ENCODE measurements around the gene STK39.

DNA sequence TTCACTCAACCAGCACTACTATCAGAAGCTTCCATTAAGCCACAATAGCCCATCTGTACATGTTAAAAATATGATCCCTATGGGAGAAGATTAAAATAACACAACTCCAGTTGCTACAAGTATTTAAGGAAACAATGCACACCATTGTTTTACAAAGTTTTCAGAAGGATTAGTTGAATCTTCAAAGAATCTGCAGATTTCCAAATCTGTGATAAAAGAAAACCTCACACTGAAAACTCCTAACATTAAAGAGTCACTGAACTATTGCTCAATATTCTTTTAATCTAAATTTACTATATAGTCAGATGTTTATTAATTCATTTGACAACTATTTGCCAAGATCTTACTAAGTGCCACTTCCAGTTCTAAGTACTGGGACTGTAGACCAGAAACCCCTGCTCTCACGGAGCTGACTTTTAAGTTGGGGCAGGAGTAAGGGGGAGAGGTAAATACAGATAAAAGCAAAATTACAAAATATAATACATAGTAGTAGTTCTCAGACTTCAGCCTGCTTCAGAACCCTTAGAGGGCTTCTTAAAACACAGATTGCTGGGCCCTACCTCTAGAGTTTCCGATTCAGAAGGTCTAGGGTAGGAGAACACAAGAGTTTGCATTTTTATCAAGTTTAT is 94.4 kb downstream of the STK39 start:
- TF ChIP-seq POLR2AphosphoS5 (IDR thresholded peaks at IDR 0.05), result no peak
- no peak for TF ChIP-seq POLR2A (IDR thresholded peaks at IDR 0.05)
- TF ChIP-seq, protein P1, sequence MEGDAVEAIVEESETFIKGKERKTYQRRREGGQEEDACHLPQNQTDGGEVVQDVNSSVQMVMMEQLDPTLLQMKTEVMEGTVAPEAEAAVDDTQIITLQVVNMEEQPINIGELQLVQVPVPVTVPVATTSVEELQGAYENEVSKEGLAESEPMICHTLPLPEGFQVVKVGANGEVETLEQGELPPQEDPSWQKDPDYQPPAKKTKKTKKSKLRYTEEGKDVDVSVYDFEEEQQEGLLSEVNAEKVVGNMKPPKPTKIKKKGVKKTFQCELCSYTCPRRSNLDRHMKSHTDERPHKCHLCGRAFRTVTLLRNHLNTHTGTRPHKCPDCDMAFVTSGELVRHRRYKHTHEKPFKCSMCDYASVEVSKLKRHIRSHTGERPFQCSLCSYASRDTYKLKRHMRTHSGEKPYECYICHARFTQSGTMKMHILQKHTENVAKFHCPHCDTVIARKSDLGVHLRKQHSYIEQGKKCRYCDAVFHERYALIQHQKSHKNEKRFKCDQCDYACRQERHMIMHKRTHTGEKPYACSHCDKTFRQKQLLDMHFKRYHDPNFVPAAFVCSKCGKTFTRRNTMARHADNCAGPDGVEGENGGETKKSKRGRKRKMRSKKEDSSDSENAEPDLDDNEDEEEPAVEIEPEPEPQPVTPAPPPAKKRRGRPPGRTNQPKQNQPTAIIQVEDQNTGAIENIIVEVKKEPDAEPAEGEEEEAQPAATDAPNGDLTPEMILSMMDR (IDR thresholded peaks at IDR 0.05), result no peak
